CD4-positive, alpha-beta T cell treated with Interleukin-6 for 4 hours (primary cell): ENCODE results near the gene UNC5C.
A peak's percentile ranks its signal among the peaks of the same experiment; 100 is the strongest.
"Not testable (repeated sequence)": the region's sequence is repeated elsewhere in the genome, so short reads cannot be mapped to it uniquely, and the experiment has no call there.

Experiments
- DNase-seq: peaks from one replicate; pipeline ENCODE4 v3.0.0-alpha.2; 2020; ENCODE audit warnings: mixed read lengths

The UNC5C gene

DNA sequence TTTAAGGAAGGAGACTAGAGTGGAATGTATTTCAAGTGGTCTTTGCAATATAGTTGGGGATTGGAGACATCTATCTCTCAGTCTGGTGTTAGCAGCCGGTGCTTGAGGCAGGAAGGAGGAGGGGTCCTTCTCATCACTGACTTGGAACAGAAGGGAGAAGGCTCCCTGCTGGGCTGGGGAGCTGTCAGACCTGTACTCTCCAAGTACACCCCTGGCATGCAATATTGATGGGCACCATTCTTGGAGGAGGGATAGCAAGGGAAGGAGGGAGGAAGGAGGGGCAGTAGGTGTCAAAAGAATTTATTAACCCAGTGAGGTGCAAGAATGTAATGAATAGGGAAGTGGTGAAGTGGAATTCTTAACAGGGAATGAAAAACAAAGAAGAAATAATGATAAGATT lies 338.8 kb downstream of the UNC5C start:
- DNase-seq = no peak

DNA sequence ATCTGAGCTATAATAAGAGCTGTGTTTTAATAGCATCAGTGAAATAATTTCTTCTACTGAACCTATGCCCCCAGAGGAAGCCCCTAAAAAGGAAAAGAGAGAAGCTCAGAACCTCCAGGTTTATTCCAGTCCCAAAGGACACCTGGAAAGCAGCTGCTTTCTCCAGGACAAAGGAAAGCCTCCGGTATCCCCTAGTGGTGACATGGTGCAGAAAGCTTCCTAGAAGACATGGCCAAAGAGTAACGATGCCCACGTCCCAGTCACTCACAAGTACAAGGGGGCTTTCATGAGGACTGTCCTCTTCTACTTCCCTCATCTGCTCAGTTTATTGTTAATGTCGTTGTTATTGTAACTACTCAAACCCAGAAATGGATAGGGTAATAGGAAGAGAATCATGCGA lies 343.9 kb downstream of the UNC5C start:
- DNase-seq = no peak

- no peak for DNase-seq
Measured at GRCh38 chr4:95204267-95204844, 344.4 kb downstream of the UNC5C start.

DNA sequence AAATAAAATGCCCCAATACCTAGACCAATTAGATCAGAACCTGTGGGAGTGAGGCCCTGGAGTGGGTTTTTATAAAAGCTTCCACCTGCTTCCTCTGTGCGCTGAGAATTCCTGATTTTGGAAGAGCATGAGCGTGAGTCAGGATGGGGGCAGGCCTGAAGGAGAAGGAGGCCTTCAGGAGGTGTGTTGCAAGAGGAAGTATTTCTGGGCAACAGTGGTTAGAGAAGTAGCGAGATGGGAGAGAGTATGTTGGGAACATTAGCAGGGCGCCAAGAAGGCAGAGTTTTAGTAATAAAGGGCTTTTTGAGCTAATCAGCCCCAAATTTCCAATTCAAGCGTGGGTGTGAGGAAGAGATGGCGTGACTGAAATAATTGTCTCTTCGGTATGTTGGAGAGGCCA lies 349.8 kb downstream of the UNC5C start:
- DNase-seq = no peak

DNA sequence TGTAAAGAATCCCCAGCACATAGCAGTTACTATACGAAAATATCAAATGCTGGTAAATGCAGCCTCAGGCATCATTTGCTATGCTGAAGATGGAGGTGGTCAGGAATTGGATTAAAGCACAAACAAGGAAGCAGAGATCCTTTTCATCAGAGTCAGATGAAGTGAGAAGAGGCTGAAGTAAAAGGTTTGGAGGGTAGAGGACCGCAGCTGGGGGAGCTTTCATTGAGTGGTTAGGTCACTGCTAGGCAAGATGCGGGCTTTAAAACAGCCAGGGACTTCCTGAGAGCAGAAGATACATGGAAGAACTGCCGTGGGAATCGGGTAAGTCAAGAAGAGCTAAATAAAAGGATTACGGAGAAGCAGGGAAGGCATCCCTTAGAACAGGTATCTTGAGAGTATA lies 351.4 kb downstream of the UNC5C start:
- DNase-seq = no peak

DNA sequence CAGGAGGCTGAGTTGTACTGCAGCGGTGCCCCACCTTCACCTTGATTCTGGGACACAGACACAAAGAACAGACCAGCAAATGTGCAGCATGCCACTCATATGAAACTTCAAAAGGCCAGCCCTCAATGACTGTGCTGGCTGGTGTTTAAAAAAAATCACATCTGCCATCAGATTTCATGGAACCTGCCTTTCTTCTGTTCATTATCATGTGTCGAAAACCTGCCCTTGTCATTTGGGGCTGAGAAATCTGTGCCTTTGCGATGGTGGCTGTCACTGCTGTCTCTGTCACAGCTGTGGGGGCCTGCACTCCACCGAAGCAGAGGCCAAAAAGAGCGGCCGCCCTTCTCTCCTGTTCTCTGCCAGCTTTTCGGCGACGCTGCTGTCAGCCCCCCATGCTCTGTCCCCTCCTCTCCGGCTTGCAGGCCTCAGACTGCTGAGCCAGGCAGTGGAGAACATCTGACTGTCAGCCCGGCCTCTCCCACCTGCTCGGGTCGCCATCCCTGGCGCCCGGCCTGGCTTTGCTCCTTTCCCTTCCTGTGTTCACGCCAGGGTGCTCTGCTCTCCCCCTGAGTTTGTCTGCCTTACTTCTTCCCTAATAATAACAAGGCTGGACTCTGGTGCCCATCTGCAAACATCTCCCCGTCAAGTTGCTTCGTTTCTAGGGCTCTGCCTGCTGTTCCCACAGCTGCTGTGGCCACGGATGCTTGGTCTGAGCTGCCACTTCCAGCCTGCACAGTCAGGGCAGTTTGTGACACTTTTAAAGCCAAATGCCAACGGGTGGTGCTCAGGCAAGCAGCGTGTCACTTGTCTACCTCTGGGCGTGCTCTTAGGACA lies 355.2 kb downstream of the UNC5C start:
- DNase-seq = no peak

DNA sequence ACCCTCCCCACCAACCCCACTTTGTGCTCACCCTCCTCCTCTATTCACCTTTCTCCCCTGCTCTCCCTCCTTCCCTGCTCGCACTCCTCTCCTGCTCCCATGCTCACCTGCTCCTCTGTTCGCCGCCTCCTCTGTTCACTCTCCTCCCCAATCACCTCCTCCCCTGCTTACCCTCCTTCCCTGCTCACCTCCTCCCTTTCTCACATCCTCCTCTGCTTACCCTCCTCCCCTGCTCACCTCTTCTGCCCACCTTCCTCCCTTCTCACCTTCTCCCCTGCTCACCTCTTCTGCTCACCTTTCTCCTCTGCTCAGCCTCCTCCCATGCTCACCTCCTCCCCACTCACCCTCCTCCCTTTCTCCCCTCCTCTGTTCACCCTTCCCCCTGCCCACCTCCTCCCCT lies 357.2 kb downstream of the UNC5C start:
- no peak for DNase-seq

DNA sequence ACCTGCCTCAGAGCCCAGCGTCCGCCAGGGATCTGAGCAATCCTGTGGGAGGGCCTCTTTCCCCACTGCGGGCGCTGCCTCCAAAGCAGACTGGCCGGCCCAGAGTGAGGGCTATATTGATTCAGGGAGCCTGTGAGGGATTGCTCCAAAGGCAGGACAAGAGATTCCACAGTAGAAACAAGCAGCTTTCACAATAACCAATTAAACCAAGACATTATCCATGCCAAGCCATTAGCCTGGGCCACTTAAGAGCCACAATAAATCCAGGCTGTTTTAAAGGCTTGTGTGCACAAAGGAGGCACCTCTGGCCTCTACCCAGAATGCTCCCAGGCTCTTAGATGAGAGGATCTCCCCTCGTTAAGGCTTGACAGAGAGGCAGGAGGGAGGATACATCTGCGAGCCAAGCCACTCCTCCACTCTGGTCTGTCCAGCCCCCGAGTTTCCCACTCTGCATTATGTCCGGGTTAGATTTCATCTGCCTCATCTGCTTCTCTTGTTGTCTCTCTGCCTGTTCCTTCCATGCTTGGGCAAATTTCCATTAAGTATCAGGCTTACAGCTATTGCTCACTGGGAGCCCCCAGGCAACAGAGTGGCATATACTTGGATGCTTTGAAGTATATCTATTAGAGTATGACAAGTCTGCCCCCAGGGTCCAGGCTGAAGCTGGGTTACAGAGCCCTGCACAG lies 357.9 kb downstream of the UNC5C start:
- no peak for DNase-seq

DNA sequence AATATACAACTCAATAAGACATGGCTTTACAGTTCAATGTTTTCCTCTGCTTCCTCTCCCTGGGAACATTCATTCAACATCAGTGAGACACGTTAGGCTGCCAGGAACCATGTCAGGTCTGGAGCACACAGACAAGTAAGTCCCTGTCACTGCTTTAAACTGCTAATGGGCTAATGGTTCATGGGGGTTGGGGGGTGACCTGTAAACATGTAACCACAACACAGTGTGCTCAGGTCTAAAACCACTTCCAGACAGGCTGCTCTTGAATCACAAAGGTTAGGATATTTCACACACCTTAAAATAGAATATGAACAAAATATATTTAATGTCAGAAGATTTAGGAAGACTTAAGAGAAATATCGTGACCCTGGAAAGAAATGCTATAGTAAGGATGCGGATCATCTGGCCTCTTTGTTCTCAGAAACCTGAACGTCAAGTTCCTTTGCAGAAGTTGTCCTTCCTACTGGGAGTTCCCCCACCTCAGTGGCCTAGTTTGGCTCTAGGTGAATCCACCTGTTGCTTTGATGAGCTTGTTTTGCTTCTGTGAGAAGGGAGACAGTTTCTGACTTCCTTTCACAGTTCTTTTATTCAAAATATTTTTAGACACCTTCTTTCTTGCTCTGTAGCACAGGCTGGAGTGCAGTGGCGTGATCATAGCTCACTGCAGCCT lies 359.9 kb downstream of the UNC5C start:
- DNase-seq = no peak

DNA sequence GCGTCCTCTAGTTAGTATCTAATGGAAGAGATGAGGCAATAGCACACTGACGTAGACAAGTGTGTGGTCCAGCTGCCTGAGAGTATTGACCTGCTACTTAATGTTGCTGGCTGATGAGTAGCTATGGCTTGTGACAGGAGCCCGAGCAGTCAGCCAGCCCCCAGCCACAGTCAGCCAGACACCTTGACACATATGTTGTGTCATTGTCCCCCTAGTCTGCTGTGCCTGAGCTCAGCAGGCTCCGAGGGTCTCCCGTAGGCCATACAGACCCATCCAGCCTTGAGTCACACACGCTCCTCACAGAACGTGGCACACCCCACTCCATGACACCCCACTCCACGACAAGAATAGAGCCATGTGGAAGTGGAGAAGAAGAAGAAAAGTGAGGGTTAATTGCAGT lies 362.1 kb downstream of the UNC5C start:
- no peak for DNase-seq

- DNase-seq = no peak
Measured at GRCh38 chr4:95183656-95184408, 364.9 kb downstream of the UNC5C start.

DNA sequence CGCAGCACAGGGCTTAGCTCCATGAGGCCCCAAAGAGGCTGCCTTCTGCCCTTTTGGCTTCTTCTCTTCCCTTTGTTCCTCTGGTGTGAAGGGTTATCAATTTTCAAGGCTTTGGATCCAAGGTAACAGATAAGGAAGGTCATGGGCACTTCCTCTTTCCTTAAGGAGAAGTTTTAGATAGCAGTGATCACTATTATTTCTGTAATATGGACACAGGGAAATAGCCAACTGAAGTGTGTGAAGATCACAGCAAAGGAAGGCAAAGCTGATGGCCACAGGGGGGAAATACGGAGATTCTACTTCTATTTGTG lies 366.8 kb downstream of the UNC5C start:
- DNase-seq = no peak

DNA sequence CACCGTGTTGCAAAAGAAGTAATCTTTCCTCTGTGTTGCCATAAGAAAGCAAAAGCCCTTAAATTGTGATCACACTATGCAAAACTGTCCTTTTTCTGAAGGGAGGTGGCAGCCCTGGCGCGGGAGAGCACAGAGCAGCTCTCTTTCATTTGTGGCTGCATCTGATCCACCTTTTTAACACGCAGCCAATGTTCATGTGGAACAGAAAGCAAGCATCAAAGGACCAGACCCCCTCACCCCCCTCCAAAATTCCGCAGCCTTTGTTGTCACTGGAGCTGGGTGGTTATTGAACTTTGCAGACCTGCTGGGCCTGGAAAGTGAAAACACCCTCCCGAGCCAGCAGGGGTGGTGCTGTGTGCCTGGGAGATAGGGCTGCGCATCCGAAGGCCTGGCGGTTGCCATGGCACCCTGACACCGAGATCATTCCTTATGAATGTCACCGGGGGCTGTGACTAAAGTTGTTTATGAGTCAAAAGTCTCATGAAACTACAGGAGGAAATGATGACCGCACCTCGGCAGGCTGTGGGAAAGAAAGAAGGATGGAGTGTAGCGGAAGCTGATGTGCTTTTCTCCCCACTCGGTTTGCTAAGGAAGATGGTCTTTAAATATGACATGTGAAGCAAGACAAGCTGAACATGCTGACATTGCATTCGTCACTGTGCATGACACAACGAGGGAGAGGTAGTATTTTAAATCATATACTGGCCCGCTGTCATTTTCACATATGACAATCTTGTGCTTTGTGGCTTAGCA lies 367.4 kb downstream of the UNC5C start:
- peak; percentile 38 for DNase-seq

DNA sequence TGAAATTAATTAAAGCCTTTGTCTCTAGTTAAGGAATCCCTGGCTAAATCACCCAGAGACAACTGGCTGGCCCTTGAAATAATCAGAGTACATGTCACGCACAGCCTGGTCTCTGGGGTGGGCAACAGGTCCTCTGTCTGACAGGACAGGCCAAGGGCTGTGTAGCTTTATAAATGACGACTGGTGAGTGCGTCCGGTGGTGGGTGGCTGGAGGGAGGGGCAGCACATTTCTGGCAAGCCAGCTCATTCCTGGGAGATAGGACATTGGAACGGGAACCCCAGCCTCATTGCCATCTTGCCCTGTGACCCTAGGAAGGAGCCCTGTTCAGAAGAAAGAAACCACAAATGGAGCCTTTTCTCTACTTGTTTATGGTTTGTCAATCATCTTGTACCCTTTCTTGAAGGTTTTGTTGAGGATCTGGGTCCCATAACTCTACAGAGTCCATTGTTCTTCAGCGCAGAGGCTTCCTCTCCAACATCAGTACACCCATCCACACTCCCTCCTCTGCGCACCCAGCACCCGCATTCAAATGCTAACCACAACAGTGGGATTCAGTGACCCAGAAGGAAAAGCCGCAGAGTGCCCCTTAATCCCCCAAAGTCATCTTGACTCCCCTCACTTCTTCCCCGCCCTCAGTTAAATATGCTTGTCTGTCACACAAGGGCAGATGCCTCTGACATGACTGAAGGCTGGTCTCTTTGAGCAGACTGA lies 368.1 kb downstream of the UNC5C start:
- no peak for DNase-seq

GRCh38 chr4:95178938-95179337 lies 369.8 kb downstream of the UNC5C start:
- DNase-seq = no peak

GRCh38 chr4:95171377-95171776 lies 377.4 kb downstream of the UNC5C start:
- DNase-seq = not testable (repeated sequence)

DNA sequence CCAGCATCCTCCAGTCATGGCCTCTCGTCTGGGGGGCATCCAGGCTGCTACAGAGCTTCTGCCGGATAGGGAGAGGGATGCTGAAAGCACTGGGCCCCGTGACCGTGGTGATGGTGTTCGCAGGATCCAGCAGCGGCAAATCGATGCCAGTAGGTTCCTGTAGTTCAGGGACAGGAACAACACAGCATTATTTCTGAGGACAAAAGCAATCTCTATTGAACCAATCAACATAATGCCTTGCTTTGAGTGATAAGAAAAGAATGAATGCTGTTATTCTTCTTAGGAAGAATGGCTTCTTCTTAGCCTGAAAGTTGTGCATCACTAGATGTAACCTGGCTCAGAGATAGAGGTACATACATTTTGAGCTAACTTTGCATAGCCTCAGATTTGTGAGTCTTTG lies 378.6 kb downstream of the UNC5C start:
- no peak for DNase-seq

DNA sequence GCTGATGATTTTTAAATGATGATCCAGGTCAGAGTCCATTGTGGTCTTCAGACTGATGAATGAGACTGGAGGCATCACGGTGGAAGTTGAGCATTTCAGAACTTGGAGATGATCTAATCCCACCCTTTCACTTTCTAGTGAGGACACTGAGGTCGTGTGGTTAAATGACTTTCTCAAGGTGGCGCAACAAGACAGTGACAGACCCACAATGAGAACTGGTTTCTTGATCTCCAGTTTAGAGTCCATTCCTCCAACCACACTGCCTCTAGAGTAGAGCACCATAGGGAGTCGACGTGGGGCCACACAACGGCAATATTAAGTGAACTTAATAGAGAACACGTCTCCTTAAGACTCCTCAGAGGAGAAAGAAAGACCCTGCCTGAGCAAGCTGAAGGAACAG lies 381.0 kb downstream of the UNC5C start:
- DNase-seq = no peak

DNA sequence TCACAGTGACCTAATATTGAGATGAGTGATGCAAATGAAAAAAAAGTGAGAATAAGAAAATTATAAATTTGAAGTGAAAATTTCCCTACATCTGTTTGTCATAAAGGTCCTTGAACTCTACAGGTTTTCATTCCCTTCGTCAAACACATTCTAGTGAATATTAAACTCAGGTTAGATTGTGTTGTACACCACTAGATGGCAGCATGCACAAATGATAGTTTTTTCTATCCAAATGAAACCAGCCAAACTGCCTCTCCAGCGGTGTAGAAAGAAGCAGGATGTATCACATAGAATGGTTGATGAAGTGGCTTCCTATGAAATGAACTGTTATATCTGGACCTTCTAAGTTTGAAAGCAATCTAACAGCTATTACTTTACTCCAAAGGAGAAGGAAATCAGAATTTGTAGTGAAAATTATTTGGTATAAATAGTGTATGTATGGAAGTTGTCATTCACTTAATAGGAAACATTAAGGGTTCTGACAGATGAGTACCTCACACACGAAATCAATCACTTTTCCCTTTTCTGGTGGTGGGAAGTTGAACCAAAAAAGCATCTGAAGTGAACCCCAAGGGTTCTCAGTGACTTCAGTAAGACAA lies 382.7 kb downstream of the UNC5C start:
- DNase-seq = peak; percentile 34

DNA sequence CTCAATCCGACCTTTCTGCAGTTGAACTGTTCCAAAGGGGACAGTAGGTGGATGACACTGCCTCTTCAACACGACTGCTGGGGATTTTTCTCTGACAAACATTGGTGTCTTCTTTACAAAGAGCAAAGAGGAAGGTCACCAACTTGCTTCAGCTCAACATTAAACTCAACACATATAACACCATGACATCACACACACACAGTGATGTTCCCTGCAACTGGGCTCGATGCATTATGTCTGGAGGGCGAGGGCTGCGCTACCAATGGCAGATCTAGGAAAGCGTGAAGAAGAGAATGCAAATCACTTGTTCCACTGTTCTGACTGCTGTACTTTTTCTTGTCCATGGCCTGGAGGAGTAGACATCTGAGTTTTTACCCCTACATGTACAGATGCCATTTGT lies 385.9 kb downstream of the UNC5C start:
- DNase-seq = no peak
